GM19372 (cell line): ENCODE results near the gene BCHE.
"Not testable (repeated sequence)": the region's sequence is repeated elsewhere in the genome, so short reads cannot be mapped to it uniquely, and the experiment has no call there.

Source experiments
- ATAC-seq: cut with Tn5 transposase; IDR thresholded peaks from one replicate; pipeline ENCODE4 v1.9.1; 2021; ENCODE audit warnings: mild to moderate bottlenecking, low read depth, moderate library complexity; ENCODE audit not compliant: unreplicated experiment

BCHE gene

GRCh38 chr3:165817160-165817709 is 20.0 kb downstream of the BCHE start:
- no peak for ATAC-seq

GRCh38 chr3:165816209-165816608 is 21.0 kb downstream of the BCHE start:
- ATAC-seq, result no peak

- ATAC-seq, result no peak
Measured at GRCh38 chr3:165815682-165816081, 21.5 kb downstream of the BCHE start.

GRCh38 chr3:165814380-165814779 is 22.8 kb downstream of the BCHE start:
- no peak for ATAC-seq

- not testable (repeated sequence) for ATAC-seq
Measured at GRCh38 chr3:165807937-165808336, 29.3 kb downstream of the BCHE start.

GRCh38 chr3:165805946-165806561 is 31.2 kb downstream of the BCHE start:
- peak; percentile 66 for ATAC-seq

- no peak for ATAC-seq
Measured at GRCh38 chr3:165803471-165803870, 33.8 kb downstream of the BCHE start.

GRCh38 chr3:165800970-165801369 is 36.3 kb downstream of the BCHE start:
- no peak for ATAC-seq

- ATAC-seq, result no peak
Measured at GRCh38 chr3:165799026-165799425, 38.2 kb downstream of the BCHE start.

- no peak for ATAC-seq
Measured at GRCh38 chr3:165797551-165797950, 39.7 kb downstream of the BCHE start.

GRCh38 chr3:165796701-165797100 is 40.5 kb downstream of the BCHE start:
- ATAC-seq, result no peak

GRCh38 chr3:165788531-165788930 is 48.7 kb downstream of the BCHE start:
- ATAC-seq, result no peak

GRCh38 chr3:165786013-165786412 is 51.2 kb downstream of the BCHE start:
- ATAC-seq, result no peak

- ATAC-seq, result no peak
Measured at GRCh38 chr3:165784337-165784736, 52.9 kb downstream of the BCHE start.

GRCh38 chr3:165783383-165783782 is 53.8 kb downstream of the BCHE start:
- ATAC-seq, result no peak

- ATAC-seq, result no peak
Measured at GRCh38 chr3:165778891-165779290, 58.3 kb downstream of the BCHE start.

GRCh38 chr3:165778456-165778855 is 58.8 kb downstream of the BCHE start:
- no peak for ATAC-seq

- no peak for ATAC-seq
Measured at GRCh38 chr3:165775824-165776223, 61.4 kb downstream of the BCHE start.

GRCh38 chr3:165770781-165771180 is 66.4 kb downstream of the BCHE start:
- ATAC-seq, result no peak

GRCh38 chr3:165768680-165769079 is 68.5 kb downstream of the BCHE start:
- no peak for ATAC-seq

GRCh38 chr3:165759041-165759440 is 78.2 kb downstream of the BCHE start:
- ATAC-seq, result no peak

- no peak for ATAC-seq
Measured at GRCh38 chr3:165755571-165755970, 81.7 kb downstream of the BCHE start.
